Fibroblast of mammary gland (primary cell): ENCODE data around the gene SNTG2.

ENCODE experiments used
- DNase-seq: peaks from one replicate; pipeline ENCODE4 v3.0.0-alpha.2; 2010; ENCODE audit warnings: low read depth
- H3K4me3 ChIP-seq: 2 replicates; pipeline ENCODE4 v1.5.1; 2011; ENCODE audit warnings: low read depth, mild to moderate bottlenecking, low read length, moderate library complexity; ENCODE audit not compliant: control insufficient read depth
- TF ChIP-seq, protein P1 (sequence below): conservative IDR thresholded peaks from 2 replicates; pipeline ENCODE4 v1.5.1; 2011; ENCODE audit warnings: low read depth, low read length, inconsistent platforms; ENCODE audit not compliant: control insufficient read depth, insufficient read depth

The SNTG2 gene

DNA sequence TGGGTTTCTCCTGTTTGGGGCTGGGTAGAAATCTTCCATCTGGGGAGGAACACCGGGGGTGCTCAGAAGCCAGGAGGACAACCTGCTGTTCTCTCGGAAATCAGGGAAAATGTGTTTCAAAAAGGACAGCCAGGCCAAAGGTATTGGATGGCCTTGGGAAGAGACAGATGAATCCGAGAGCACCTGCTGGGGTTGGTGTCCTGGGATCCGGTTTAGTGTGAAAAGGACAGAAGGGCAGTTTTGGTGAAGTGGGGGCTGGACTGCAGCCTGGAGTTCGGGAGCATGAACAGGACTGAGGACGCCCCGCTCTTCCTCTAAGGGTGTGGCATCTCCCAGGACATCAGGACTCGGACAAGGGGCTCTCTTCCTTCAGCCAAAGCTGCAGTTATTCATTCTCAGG is 24.9 kb upstream of the SNTG2 start:
- TF ChIP-seq, protein P1, sequence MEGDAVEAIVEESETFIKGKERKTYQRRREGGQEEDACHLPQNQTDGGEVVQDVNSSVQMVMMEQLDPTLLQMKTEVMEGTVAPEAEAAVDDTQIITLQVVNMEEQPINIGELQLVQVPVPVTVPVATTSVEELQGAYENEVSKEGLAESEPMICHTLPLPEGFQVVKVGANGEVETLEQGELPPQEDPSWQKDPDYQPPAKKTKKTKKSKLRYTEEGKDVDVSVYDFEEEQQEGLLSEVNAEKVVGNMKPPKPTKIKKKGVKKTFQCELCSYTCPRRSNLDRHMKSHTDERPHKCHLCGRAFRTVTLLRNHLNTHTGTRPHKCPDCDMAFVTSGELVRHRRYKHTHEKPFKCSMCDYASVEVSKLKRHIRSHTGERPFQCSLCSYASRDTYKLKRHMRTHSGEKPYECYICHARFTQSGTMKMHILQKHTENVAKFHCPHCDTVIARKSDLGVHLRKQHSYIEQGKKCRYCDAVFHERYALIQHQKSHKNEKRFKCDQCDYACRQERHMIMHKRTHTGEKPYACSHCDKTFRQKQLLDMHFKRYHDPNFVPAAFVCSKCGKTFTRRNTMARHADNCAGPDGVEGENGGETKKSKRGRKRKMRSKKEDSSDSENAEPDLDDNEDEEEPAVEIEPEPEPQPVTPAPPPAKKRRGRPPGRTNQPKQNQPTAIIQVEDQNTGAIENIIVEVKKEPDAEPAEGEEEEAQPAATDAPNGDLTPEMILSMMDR = no peak
- DNase-seq = no peak

DNA sequence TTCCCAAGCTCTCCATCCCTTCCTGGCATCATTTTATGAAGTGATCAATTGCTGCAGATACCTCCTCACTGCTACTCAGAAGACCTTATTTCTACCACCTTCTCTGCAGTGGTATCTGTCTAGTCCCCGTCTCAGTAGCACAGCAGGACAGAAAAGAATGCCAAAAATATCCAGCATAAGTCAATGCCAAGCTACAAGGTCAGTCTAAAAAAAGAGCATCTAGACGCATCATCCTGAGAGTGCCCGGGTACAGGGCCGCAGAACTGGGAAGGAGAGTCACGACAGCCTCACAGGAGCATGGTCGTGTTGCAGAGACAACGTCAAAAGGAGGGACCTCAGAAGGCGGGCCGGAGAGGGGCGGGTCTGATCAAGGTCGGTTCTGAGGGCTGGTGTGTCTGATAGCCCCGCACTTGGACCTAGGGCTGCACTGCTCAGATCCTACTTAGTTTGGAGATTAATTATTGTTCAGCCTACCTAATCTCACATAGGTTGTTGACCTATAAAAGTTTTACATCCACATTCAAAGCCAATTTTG is 24.3 kb upstream of the SNTG2 start:
- TF ChIP-seq, protein P1 = no peak
- DNase-seq = no peak
- H3K4me3 ChIP-seq = no peak overlapping the region

More for the DNA sequence above, 24.9 kb upstream of the SNTG2 start:
- H3K4me3 ChIP-seq = no peak overlapping the region

DNA sequence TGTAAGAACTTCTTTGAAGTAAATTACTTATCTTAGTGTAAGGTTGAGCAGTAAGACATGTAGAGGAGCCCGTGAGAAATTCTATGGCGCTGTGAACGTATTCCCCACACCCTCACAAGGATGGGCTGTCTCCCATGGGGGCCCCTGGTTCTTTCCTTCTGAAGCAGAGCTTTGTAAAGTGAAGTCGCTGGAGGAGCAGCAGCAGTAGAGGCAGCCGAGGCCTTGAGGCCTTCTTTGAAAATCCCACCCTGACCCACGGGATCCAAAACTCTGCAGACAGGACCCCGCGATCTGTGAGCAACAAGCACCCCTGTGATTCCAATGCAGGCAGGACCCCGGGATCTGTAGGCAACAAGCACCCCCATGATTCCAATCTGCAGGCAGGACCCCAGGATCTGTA is 23.8 kb upstream of the SNTG2 start:
- DNase-seq = no peak
- TF ChIP-seq, protein P1 = no peak

DNA sequence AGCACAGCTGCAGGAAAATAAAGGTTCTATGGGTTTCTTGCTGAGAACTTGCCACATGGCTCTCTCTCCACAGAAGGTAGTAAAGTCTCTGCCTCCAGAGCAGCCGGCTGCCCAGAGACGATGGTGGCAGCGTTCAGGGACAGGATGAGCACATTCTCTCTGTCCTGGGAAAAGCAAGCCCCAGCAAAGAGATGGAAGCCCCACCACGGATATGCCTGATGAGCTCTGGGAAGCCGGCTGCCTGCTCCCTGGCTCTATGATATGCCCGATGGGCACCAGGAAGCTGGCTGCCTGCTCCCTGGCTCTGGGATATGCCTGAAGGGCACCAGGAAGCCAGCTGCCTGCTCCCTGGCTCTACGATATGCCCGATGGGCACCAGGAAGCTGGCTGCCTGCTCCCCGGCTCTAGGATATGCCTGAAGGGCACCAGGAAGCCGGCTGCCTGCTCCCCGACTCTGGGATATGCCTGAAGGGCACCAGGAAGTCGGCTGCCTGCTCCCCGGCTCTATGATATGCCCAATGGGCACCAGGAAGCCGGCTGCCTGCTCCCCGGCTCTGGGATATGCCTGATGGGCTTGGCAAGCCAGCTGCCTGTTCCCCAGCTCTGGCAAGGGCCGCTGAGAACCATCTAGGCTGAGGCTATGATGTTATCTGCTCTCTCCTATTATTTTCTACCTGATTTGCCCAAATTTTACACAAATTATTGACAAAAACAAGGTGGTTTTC is 21.5 kb upstream of the SNTG2 start:
- no peak overlapping the region for H3K4me3 ChIP-seq
- TF ChIP-seq, protein P1 = no peak
- DNase-seq = no peak

More for the DNA sequence above, 23.8 kb upstream of the SNTG2 start:
- no peak overlapping the region for H3K4me3 ChIP-seq

DNA sequence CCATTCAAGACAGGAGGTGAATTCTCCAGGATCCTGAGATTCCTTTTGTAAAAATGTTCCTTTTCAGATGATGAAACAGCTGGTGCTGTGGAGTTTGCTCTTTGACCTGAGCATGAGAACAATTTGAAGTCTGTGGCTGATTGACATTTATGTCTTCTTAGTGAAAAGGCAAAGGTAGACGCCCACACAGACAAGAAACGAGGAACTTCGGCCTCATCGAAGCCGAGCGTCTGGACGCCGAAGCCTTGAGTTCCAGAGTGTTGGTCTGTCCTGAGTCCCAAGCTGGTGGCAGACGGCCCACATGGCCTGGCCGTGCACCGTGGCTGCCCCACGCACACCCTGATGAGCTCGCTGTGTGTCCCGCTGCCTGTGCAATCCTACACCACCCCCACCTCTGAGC is 20.7 kb upstream of the SNTG2 start:
- TF ChIP-seq, protein P1 = no peak
- H3K4me3 ChIP-seq = no peak overlapping the region
- DNase-seq = no peak

DNA sequence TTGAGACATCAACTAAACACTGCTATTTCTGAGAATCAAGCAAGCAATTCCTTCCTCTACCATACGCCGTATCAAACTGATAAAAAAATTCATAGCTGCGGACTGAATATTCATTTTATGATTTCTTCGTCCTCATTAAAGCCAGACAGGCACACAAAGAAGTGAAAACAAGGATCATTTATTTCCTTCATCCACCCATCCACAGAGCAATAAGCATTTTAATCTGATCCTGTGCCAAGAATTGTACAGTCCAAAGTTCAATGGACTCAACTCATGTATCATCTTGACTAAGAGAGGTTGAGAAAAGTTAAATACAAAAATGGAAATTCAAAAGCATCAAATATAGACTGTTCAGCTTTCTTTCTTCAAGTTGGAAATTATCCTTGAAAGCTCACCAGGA is 19.7 kb upstream of the SNTG2 start:
- no peak for DNase-seq
- no peak overlapping the region for H3K4me3 ChIP-seq
- TF ChIP-seq, protein P1 = no peak
